Lower lobe of right lung (tissue), 2 donors: ENCODE data around the gene AAMP. TPM values are rescaled to one million over a fixed set of nuclear protein-coding genes. Genes with fewer than 3 reads are reported as not detected.
A peak's percentile ranks its signal among the peaks of the same experiment; 100 is the strongest.

Experiments
- ATAC-seq, 2 donors: fragments of 200-7000 bp; cut with Tn5 transposase; one replicate each; pipeline ENCODE4 v1.9.1; 2020 to 2022; ENCODE audit warnings: mild to moderate bottlenecking in 2 of 2, moderate library complexity in 2 of 2
- DNase-seq: peaks from one replicate; pipeline ENCODE4 v3.0.0-alpha.2; 2020
- H3K27ac ChIP-seq: fragments of 200-600 bp; one replicate; pipeline ENCODE4 v1.8.0; 2022
- H3K27me3 ChIP-seq: fragments of 200-600 bp; one replicate; pipeline ENCODE4 v1.8.0; 2022; ENCODE audit warnings: low read depth
- H3K36me3 ChIP-seq: fragments of 200-600 bp; one replicate; pipeline ENCODE4 v1.8.0; 2022; ENCODE audit warnings: mild to moderate bottlenecking
- H3K4me1 ChIP-seq: fragments of 200-600 bp; one replicate; pipeline ENCODE4 v1.8.0; 2022
- H3K4me3 ChIP-seq: fragments of 200-600 bp; one replicate; pipeline ENCODE4 v1.8.0; 2022; ENCODE audit warnings: mild to moderate bottlenecking
- H3K9me3 ChIP-seq: fragments of 200-600 bp; one replicate; pipeline ENCODE4 v1.8.0; 2022
- CTCF ChIP-seq: fragments of 200-600 bp; IDR thresholded peaks from one replicate; pipeline ENCODE4 v1.8.0; 2022; ENCODE audit warnings: antibody characterized with exemption, mild to moderate bottlenecking
- intact Hi-C: fragments of 100-400 bp; cut with DNase I; formaldehyde crosslinking; loops from one replicate; pipeline ENCODE4 v1.11.0; 2022
- total RNA-seq: library from RNA; stranded (reverse); fragmentation: NEBNext Ultra II Directional; extraction: Animal tissue kit (Norgen Biotek cat#: 25700); gene quantifications from one replicate; pipeline ENCODE4 v1.2.1, GENCODE V29; 2021
- donor health status: DM: no; HTN: yes; CAD: no; lungs with severe emphysema.

Gene AAMP
- total RNA-seq, 1 donor from 2014 or later = 58.8 TPM

DNA sequence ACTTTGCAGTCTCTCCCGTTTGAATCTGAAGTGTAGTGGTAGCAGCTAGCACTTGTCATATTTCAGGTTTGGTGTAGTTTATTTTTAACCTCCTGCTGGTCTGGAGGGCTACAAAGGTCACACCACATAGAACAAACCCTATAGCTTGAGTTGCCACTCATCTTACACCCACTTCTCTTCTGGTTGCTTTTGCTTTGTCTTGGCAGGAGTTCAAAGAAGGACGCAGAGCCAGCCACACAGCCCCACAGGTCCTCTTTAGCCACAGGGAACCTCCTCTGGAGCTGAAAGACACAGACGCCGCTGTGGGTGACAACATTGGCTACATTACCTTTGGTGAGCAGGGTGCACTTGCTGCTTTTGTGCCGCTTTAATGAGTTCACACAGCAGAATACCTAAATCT lies 24.7 kb downstream of the AAMP start:
- Histone ChIP-seq H3K4me3 (no peak overlapping the region), H3K27ac (no peak overlapping the region), H3K36me3 (peaks cover 100% of the 10 kb centered on the region), H3K4me1 (peaks cover 8% of the 10 kb centered on the region), H3K27me3 (no peaks in the 10 kb centered on the region), H3K9me3 (no peaks in the 10 kb centered on the region)
- intact Hi-C loops = no loop called here
- no peak for DNase-seq
- no peak for TF ChIP-seq CTCF
- ATAC-seq = peak; percentile 71 to 80

DNA sequence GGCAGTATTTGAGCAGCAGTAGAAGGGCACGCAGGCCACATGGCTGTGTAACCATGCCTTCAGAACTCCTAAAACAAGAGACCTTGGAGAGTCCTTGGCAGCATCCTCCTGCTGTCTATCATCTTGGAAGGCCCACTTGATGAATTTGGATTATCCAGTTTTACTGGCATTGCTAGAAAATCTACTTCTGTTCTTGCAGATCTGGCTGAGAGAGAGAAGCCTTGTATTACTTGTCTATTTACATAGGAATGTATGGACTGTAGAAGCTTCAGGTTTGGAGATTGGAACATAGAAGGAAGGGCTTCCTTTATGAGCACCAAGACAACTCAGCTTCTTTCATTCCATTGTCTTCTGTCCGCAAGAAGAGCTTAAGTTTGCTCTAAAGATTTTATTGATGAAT lies 25.3 kb downstream of the AAMP start:
- H3K4me3 ChIP-seq = no peak overlapping the region
- no peak for ATAC-seq
- H3K27ac ChIP-seq = no peak overlapping the region
- DNase-seq = no peak
- peaks cover 100% of the 10 kb centered on the region for H3K36me3 ChIP-seq
- H3K9me3 ChIP-seq = no peaks in the 10 kb centered on the region
- no peaks in the 10 kb centered on the region for H3K27me3 ChIP-seq
- no peak for TF ChIP-seq CTCF
- H3K4me1 ChIP-seq = peaks cover 8% of the 10 kb centered on the region
- intact Hi-C loops = no loop called here

GRCh38 chr2:218244204-218244603 lies 25.7 kb downstream of the AAMP start:
- intact Hi-C loops = no loop called here
- H3K27me3 ChIP-seq = no peaks in the 10 kb centered on the region
- H3K36me3 ChIP-seq = peaks cover 100% of the 10 kb centered on the region
- no peak for TF ChIP-seq CTCF
- no peak overlapping the region for H3K4me3 ChIP-seq
- no peak overlapping the region for H3K27ac ChIP-seq
- no peak for DNase-seq
- ATAC-seq = no peak
- H3K9me3 ChIP-seq = no peaks in the 10 kb centered on the region
- peaks cover 8% of the 10 kb centered on the region for H3K4me1 ChIP-seq

- no peak overlapping the region for H3K27ac ChIP-seq
- peaks cover 4% of the 10 kb centered on the region for H3K4me1 ChIP-seq
- intact Hi-C loops = no loop called here
- no peak for TF ChIP-seq CTCF
- no peaks in the 10 kb centered on the region for H3K27me3 ChIP-seq
- DNase-seq = no peak
- no peak for ATAC-seq
- no peak overlapping the region for H3K4me3 ChIP-seq
- H3K36me3 ChIP-seq = peaks cover 100% of the 10 kb centered on the region
- no peaks in the 10 kb centered on the region for H3K9me3 ChIP-seq
These were observed 31.1 kb downstream of the AAMP start for GRCh38 chr2:218238887-218239286.

DNA sequence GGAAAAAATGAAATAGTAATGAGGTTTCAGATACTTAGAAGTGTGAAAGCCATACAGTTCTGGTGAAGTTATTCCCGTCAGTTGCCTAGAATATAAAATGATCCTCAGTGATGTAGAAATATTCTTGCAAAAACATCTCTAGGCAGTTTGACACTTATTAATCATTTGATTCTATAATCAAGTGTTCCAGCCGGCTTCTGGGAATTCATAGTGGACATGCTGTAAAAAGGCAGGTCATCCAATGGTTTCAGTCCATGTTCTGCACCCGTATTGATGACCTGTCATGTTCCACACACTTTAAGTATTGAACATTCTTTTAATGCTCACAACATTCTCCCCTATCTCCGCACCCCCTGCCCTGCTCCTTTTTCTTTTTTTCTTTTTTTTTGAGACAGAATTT lies 33.1 kb downstream of the AAMP start:
- Histone ChIP-seq H3K27ac (no peak overlapping the region), H3K4me1 (peaks cover 4% of the 10 kb centered on the region), H3K4me3 (no peak overlapping the region), H3K36me3 (peaks cover 100% of the 10 kb centered on the region), H3K9me3 (no peaks in the 10 kb centered on the region), H3K27me3 (no peaks in the 10 kb centered on the region)
- TF ChIP-seq CTCF = no peak
- DNase-seq = no peak
- no peak for ATAC-seq
- intact Hi-C loops = no loop called here

GRCh38 chr2:218235017-218235416 lies 34.9 kb downstream of the AAMP start:
- intact Hi-C loops = no loop called here
- no peak for TF ChIP-seq CTCF

More at GRCh38 chr2:218235017-218235416, 34.9 kb downstream of the AAMP start:
- ATAC-seq = peak in 1 of 2 donors; percentile 51
- Histone ChIP-seq H3K27ac (no peak overlapping the region), H3K27me3 (no peaks in the 10 kb centered on the region), H3K36me3 (peaks cover 100% of the 10 kb centered on the region), H3K4me1 (peaks cover 19% of the 10 kb centered on the region), H3K4me3 (no peak overlapping the region), H3K9me3 (no peaks in the 10 kb centered on the region)
- DNase-seq = no peak
